A549 (cell line): ENCODE measurements around the gene PAM. TPM values are rescaled to one million over a fixed set of nuclear protein-coding genes. Genes with fewer than 3 reads are reported as not detected.

Experiments used
- ATAC-seq, 2 experiments: fragments of 200-7000 bp in 1 of 2; fragments of >200 bp in 1 of 2; cut with Nextera tagmentation in 1 of 2; cut with Tn5 transposase in 1 of 2; 3 replicates each; pipeline versions ENCODE4 v1.8.0 to v1.9.1; 2018 to 2020; ENCODE audit warnings: mild to moderate bottlenecking in 1 of 2, moderate library complexity in 1 of 2
- CTCF ChIA-PET: fragments of 300-600 bp; sonication (Branson Sonifier 250); formaldehyde crosslinking; extraction: SDS; loops from one replicate; lab custom pipeline; 2021; ENCODE audit warnings: antibody characterized with exemption, inconsistent platforms; lab: Yijun Ruan, JAX
- POLR2A ChIA-PET: fragments of 350-600 bp; formaldehyde crosslinking; extraction: SDS; loops from one replicate; lab custom pipeline; 2021; ENCODE audit warnings: antibody characterized with exemption, inconsistent platforms; lab: Yijun Ruan, JAX
- DNase-seq, 2 experiments: peaks; one replicate each; pipeline versions ENCODE4 v3.0.0 to v3.0.0-alpha.2; 2011 to 2016; ENCODE audit warnings: low read depth in 1 of 2, low spot score in 1 of 2
- FAIRE-seq: peaks from 2 replicates; lab custom pipeline; 2011; peaks lifted over from hg19 to GRCh38; lab: Jason Lieb, UNC
- H3K27ac ChIP-seq, 2 experiments: fragments of >200 bp; sonication (Bioruptor Twin); formaldehyde crosslinking; 3 replicates each; pipeline ENCODE4 v1.5.1; 2016 to 2017
- H3K4me1 ChIP-seq: fragments of >200 bp; sonication (Bioruptor Twin); formaldehyde crosslinking; 3 replicates; pipeline ENCODE4 v1.6.1; 2016
- H3K4me2 ChIP-seq: fragments of >200 bp; sonication (Bioruptor Twin); formaldehyde crosslinking; 3 replicates; pipeline ENCODE4 v1.6.1; 2016
- H3K4me3 ChIP-seq: fragments of >200 bp; sonication (Bioruptor Twin); formaldehyde crosslinking; 3 replicates; pipeline ENCODE4 v1.5.1; 2016
- H3K9me3 ChIP-seq: fragments of >200 bp; sonication (Bioruptor Twin); formaldehyde crosslinking; 3 replicates; pipeline ENCODE4 v1.6.1; 2016
- BCL3 ChIP-seq: fragments of >200 bp; sonication (Bioruptor Twin); formaldehyde crosslinking; IDR thresholded peaks from 3 replicates; pipeline ENCODE4 v1.6.1; 2016
- BHLHE40 ChIP-seq: IDR thresholded peaks from 2 replicates; pipeline ENCODE4 v1.6.1; 2012; ENCODE audit warnings: low read depth, low read length, inconsistent platforms
- CTCF ChIP-seq: fragments of >200 bp; sonication (Bioruptor Twin); formaldehyde crosslinking; IDR thresholded peaks from 3 replicates; pipeline ENCODE4 v1.5.1; 2016
- ELK1 ChIP-seq: fragments of 150-350 bp; IDR thresholded peaks from 2 replicates; pipeline ENCODE4 v1.6.1; 2014; ENCODE audit warnings: low read depth, mild to moderate bottlenecking, low read length
- EP300 ChIP-seq, 2 experiments: fragments of >200 bp; sonication (Bioruptor Twin); formaldehyde crosslinking; IDR thresholded peaks; 2 replicates in 1 of 2; 3 replicates in 1 of 2; pipeline ENCODE4 v1.6.1; 2016 to 2017
- HDAC2 ChIP-seq: fragments of 200-600 bp; sonication (generic); IDR thresholded peaks from 2 replicates; pipeline ENCODE4 v1.6.1; 2016
- HMGXB4 ChIP-seq: fragments of 250-450 bp; sonication (Bioruptor Pico); IDR thresholded peaks from 2 replicates; pipeline ENCODE4 v1.5.0; 2021; ENCODE audit warnings: mild to moderate bottlenecking, moderate library complexity, borderline replicate concordance
- HOXB5 ChIP-seq: fragments of 250-450 bp; sonication (Bioruptor Pico); IDR thresholded peaks from 2 replicates; pipeline ENCODE4 v1.5.0; 2020; ENCODE audit warnings: mild to moderate bottlenecking, moderate library complexity
- NFE2L2 ChIP-seq: fragments of 150-350 bp; conservative IDR thresholded peaks from 2 replicates; pipeline ENCODE4 v1.6.1; 2014; ENCODE audit warnings: low read length
- RFX5 ChIP-seq: fragments of 450-650 bp; IDR thresholded peaks from 2 replicates; pipeline ENCODE4 v1.7.1; 2014; ENCODE audit warnings: antibody characterized with exemption, mild to moderate bottlenecking, moderate library complexity
- RNF2 ChIP-seq: fragments of 200-600 bp; sonication (generic); IDR thresholded peaks from 2 replicates; pipeline ENCODE4 v1.6.1; 2016; ENCODE audit warnings: low read depth, mild to moderate bottlenecking, antibody characterized with exemption, moderate library complexity, borderline replicate concordance
- SREBF2 ChIP-seq: fragments of 450-650 bp; IDR thresholded peaks from 2 replicates; pipeline ENCODE4 v1.6.1; 2014; ENCODE audit warnings: mild to moderate bottlenecking, moderate library complexity
- ZSCAN20 ChIP-seq: fragments of 250-450 bp; sonication (Bioruptor Pico); IDR thresholded peaks from 2 replicates; pipeline ENCODE4 v1.8.0; 2022; ENCODE audit warnings: mild to moderate bottlenecking, moderate library complexity
- WGBS: methylation state at CpG from one replicate; pipeline ENCODE4 v1.1.6; 2017; ENCODE audit errors: missing lambda C conversion rate; 5-methylcytosine and 5-hydroxymethylcytosine counted together
- polyA plus RNA-seq, 4 experiments: library from polyadenylated mRNA; depleted of rRNA in 3 of 4; stranded (reverse); fragments of >200 nt; fragmentation: RNase III in 1 of 4; extraction: RNeasy Plus Mini Kit Qiagen cat#74134 plus additional on column Dnase treatment in 1 of 4; gene quantifications; 2 replicates in 3 of 4; 3 replicates in 1 of 4; pipeline ENCODE4 v1.2.3, GENCODE V29; 2011 to 2017
- TF ChIP-seq, protein P1 (sequence below): IDR thresholded peaks from 2 replicates; pipeline ENCODE4 v1.6.1; 2012
- TF ChIP-seq, protein P2 (sequence below): fragments of 250-450 bp; sonication (Bioruptor Pico); IDR thresholded peaks from 2 replicates; pipeline ENCODE4 v1.5.0; 2020; ENCODE audit warnings: low read depth, mild to moderate bottlenecking, moderate library complexity
- TF ChIP-seq, protein P3 (sequence below): fragments of 200-600 bp; sonication (generic); IDR thresholded peaks from 2 replicates; pipeline ENCODE4 v1.6.1; 2016; ENCODE audit warnings: antibody characterized with exemption, mild to moderate bottlenecking, moderate library complexity

The PAM gene
- polyA plus RNA-seq, 2 of the 4 experiments (the other 2 are of a cell fraction) = 21.5 to 25.1 TPM

DNA sequence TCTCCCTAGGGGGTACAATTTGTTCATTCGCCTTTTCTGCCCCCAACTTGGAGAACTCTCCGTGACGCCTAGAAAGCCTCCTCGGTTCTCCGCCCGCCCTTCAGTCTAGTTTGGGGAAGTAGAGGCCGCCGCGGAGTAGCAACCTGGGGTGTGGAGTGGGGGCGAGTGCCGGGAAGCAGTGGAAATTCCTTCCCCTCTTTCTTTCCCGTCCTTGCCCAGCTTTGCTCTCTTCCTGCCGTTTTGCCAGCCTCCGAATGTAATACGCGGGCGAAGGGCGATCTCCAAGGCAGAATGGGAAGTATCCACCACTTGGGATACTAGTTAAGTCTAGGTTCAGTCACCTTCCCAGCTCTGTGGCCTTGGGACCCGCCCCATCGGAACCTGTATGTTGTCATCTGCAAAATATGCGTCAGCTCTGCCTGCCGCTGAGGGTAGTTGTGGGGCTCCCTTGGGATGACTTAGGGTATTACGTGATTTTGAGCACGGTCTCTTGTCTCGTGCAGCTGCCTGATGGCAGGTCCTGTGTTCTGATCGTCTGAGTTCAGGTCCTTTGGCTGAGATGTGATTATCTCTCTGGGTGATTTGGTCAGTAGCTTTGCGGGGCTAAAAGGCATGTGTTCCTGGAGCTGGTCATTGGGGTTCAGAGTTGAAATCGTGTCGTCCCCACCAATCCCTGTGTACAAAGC is 724 bp downstream of the PAM start:
- H3K27ac ChIP-seq = peak overlapping the region; percentile 89 to 92
- FAIRE-seq (no peak), ATAC-seq (peak; percentile 68 to 77), DNase-seq (peak; percentile 50 to 62)
- H3K4me2 ChIP-seq = peak overlapping the region; percentile 100
- TF ChIP-seq, protein P1, sequence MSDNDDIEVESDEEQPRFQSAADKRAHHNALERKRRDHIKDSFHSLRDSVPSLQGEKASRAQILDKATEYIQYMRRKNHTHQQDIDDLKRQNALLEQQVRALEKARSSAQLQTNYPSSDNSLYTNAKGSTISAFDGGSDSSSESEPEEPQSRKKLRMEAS = no peak
- no peak for TF ChIP-seq SREBF2
- TF ChIP-seq CTCF = no peak
- TF ChIP-seq ELK1 = no peak
- no peak for TF ChIP-seq RNF2
- TF ChIP-seq, protein P2, sequence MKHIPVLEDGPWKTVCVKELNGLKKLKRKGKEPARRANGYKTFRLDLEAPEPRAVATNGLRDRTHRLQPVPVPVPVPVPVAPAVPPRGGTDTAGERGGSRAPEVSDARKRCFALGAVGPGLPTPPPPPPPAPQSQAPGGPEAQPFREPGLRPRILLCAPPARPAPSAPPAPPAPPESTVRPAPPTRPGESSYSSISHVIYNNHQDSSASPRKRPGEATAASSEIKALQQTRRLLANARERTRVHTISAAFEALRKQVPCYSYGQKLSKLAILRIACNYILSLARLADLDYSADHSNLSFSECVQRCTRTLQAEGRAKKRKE = no peak
- no peak for TF ChIP-seq HDAC2
- TF ChIP-seq EP300 (IDR thresholded peaks at IDR 0.05) = no peak
- no peak for TF ChIP-seq BHLHE40
- no peak for TF ChIP-seq RFX5
- TF ChIP-seq HMGXB4 (CRISPR knock-in tag) = no peak
- TF ChIP-seq, protein P3, sequence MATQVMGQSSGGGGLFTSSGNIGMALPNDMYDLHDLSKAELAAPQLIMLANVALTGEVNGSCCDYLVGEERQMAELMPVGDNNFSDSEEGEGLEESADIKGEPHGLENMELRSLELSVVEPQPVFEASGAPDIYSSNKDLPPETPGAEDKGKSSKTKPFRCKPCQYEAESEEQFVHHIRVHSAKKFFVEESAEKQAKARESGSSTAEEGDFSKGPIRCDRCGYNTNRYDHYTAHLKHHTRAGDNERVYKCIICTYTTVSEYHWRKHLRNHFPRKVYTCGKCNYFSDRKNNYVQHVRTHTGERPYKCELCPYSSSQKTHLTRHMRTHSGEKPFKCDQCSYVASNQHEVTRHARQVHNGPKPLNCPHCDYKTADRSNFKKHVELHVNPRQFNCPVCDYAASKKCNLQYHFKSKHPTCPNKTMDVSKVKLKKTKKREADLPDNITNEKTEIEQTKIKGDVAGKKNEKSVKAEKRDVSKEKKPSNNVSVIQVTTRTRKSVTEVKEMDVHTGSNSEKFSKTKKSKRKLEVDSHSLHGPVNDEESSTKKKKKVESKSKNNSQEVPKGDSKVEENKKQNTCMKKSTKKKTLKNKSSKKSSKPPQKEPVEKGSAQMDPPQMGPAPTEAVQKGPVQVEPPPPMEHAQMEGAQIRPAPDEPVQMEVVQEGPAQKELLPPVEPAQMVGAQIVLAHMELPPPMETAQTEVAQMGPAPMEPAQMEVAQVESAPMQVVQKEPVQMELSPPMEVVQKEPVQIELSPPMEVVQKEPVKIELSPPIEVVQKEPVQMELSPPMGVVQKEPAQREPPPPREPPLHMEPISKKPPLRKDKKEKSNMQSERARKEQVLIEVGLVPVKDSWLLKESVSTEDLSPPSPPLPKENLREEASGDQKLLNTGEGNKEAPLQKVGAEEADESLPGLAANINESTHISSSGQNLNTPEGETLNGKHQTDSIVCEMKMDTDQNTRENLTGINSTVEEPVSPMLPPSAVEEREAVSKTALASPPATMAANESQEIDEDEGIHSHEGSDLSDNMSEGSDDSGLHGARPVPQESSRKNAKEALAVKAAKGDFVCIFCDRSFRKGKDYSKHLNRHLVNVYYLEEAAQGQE = no peak
- no peak for TF ChIP-seq ZSCAN20 (CRISPR knock-in tag)
- no peak for TF ChIP-seq BCL3
- TF ChIP-seq HOXB5 (CRISPR knock-in tag) = no peak
- TF ChIP-seq NFE2L2 = no peak
- H3K4me1 ChIP-seq = 0 out of 3 replicates have a peak, but pooled peaks cover 6% of the 10 kb centered on the region
- H3K4me3 ChIP-seq = peak overlapping the region; percentile 95
- WGBS = 13% methylated on average over 28 of the region's 29 CpGs
- ChIA-PET CTCF (interaction anchor here (1.4 kb wide), 1 partner anchor 24 kb away, joined by 3 read pairs; no protein-coding TSS in a partner anchor), POLR2A (no interaction called here)
- no peaks in the 10 kb centered on the region for H3K9me3 ChIP-seq
